SU-DHL-6 (cell line): ENCODE data around the gene STK16.

Experiments used
- CTCF ChIP-seq: fragments of 200-600 bp; sonication (generic); IDR thresholded peaks from one replicate; pipeline ENCODE4 v1.5.1; 2017; ENCODE audit warnings: antibody characterized with exemption, mild to moderate bottlenecking, low read length, moderate library complexity; ENCODE audit not compliant: insufficient read depth, poor library complexity, severe bottlenecking
- EZH2phosphoT487 ChIP-seq: fragments of 200-600 bp; sonication (generic), shearing (Covaris generic); conservative IDR thresholded peaks from 2 replicates; pipeline ENCODE4 v1.6.1; 2018; ENCODE audit warnings: mild to moderate bottlenecking, antibody characterized with exemption, low read length, moderate library complexity, mixed read lengths

GRCh38 chr2:219252570-219252899 lies 7.3 kb downstream of the STK16 start:
- TF ChIP-seq CTCF (no peak), EZH2phosphoT487 (no peak)
